GM23338 (cell line): Measurements from ENCODE around the gene MAST2. TPM values are rescaled to one million over a fixed set of nuclear protein-coding genes. Genes with fewer than 3 reads are reported as not detected.

Experiments used
- ATAC-seq: fragments of 200-7000 bp; cut with Tn5 transposase; 3 replicates; pipeline ENCODE4 v1.9.1; 2020
- DNase-seq: peaks from one replicate; pipeline ENCODE4 v3.0.0-alpha.2; 2015; ENCODE audit warnings: low spot score
- H2AFZ ChIP-seq: fragments of 200-600 bp; sonication (generic); 2 replicates; pipeline ENCODE4 v1.8.0; 2016; ENCODE audit warnings: antibody characterized with exemption, mild to moderate bottlenecking, moderate library complexity
- H3F3A ChIP-seq: fragments of 200-600 bp; sonication (generic); replicated peaks from 2 replicates; pipeline ENCODE4 v1.8.0; 2017; ENCODE audit warnings: antibody characterized with exemption, mixed run types, low read depth
- H3K27ac ChIP-seq: fragments of 200-600 bp; sonication (generic); 2 replicates; pipeline ENCODE4 v1.6.1; 2016; ENCODE audit warnings: low read depth
- H3K27me3 ChIP-seq: fragments of 200-600 bp; sonication (generic); 2 replicates; pipeline ENCODE4 v1.8.0; 2016; ENCODE audit warnings: mild to moderate bottlenecking, mixed run types, moderate library complexity; ENCODE audit not compliant: insufficient read depth
- H3K36me3 ChIP-seq: fragments of 200-600 bp; sonication (generic); 2 replicates; pipeline ENCODE4 v1.8.0; 2016; ENCODE audit warnings: mild to moderate bottlenecking; ENCODE audit not compliant: insufficient read depth
- H3K4me1 ChIP-seq: fragments of 200-600 bp; sonication (generic); 2 replicates; pipeline ENCODE4 v1.8.0; 2016; ENCODE audit warnings: mild to moderate bottlenecking, moderate library complexity; ENCODE audit not compliant: insufficient read depth
- H3K4me2 ChIP-seq: fragments of 200-600 bp; sonication (generic); 2 replicates; pipeline ENCODE4 v1.7.1; 2017; ENCODE audit warnings: mixed run types
- H3K4me3 ChIP-seq: fragments of 200-600 bp; sonication (generic); 2 replicates; pipeline ENCODE4 v1.6.1; 2016; ENCODE audit warnings: mixed run types
- H3K79me2 ChIP-seq: fragments of 200-600 bp; sonication (generic); replicated peaks from 2 replicates; pipeline ENCODE4 v1.8.0; 2017; ENCODE audit warnings: mild to moderate bottlenecking; ENCODE audit not compliant: insufficient read depth
- H3K9me2 ChIP-seq: fragments of 200-600 bp; sonication (generic); 2 replicates; pipeline ENCODE4 v1.8.0; 2017; ENCODE audit not compliant: insufficient read depth
- H4K20me1 ChIP-seq: fragments of 200-600 bp; sonication (generic); replicated peaks from 2 replicates; pipeline ENCODE4 v1.8.0; 2017; ENCODE audit warnings: mild to moderate bottlenecking; ENCODE audit not compliant: insufficient read depth
- H3K27ac Mint-ChIP-seq: 2 replicates; pipeline ENCODE4 v1.8.0; 2020; ENCODE audit warnings: inconsistent platforms, mild to moderate bottlenecking, moderate library complexity, mixed read lengths
- H3K27me3 Mint-ChIP-seq: 3 replicates; pipeline ENCODE4 v1.8.0; 2022; ENCODE audit warnings: low read depth, mild to moderate bottlenecking, moderate library complexity, mixed read lengths, inconsistent platforms; ENCODE audit not compliant: insufficient read depth, poor library complexity
- H3K36me3 Mint-ChIP-seq: 3 replicates; pipeline ENCODE4 v1.8.0; 2021; ENCODE audit warnings: low read depth, mild to moderate bottlenecking, inconsistent platforms, moderate library complexity, mixed read lengths
- H3K4me1 Mint-ChIP-seq: 3 replicates; pipeline ENCODE4 v1.8.0; 2020; ENCODE audit warnings: mild to moderate bottlenecking, inconsistent platforms, mixed read lengths
- H3K4me3 Mint-ChIP-seq: 3 replicates; pipeline ENCODE4 v1.8.0; 2021; ENCODE audit warnings: moderate library complexity, mild to moderate bottlenecking, inconsistent platforms, mixed read lengths
- H3K9me3 Mint-ChIP-seq: 3 replicates; pipeline ENCODE4 v1.8.0; 2020; ENCODE audit warnings: moderate library complexity, mild to moderate bottlenecking, inconsistent platforms, mixed read lengths
- CREB1 ChIP-seq: fragments of 250-450 bp; sonication (Bioruptor Pico); IDR thresholded peaks from 2 replicates; pipeline ENCODE4 v1.5.0; 2020; ENCODE audit warnings: low read depth, mild to moderate bottlenecking, moderate library complexity
- CTCF ChIP-seq, 2 experiments: fragments of 200-600 bp in 1 of 2; sonication (generic) in 1 of 2; conservative IDR thresholded peaks; 2 replicates each; pipeline versions ENCODE4 v1.5.1 to v1.6.1; 2016 to 2017; ENCODE audit warnings: antibody characterized with exemption in 2 of 2, low read depth in 2 of 2, mild to moderate bottlenecking in 2 of 2, moderate library complexity in 1 of 2
- EZH2 ChIP-seq: fragments of 200-600 bp; sonication (generic); IDR thresholded peaks from one replicate; pipeline ENCODE4 v1.8.0; 2017; ENCODE audit warnings: antibody characterized with exemption, mild to moderate bottlenecking, low read depth; ENCODE audit not compliant: unreplicated experiment
- EZH2phosphoT487 ChIP-seq: fragments of 200-600 bp; sonication (generic); IDR thresholded peaks from one replicate; pipeline ENCODE4 v1.8.1; 2018; ENCODE audit warnings: antibody characterized with exemption; ENCODE audit not compliant: unreplicated experiment
- JUNB ChIP-seq: IDR thresholded peaks from one replicate; pipeline ENCODE4 v1.6.1; 2016; ENCODE audit warnings: antibody characterized with exemption; ENCODE audit not compliant: unreplicated experiment
- NANOG ChIP-seq: IDR thresholded peaks from 2 replicates; pipeline ENCODE4 v1.6.1; 2016; ENCODE audit warnings: antibody characterized with exemption, borderline replicate concordance
- POLR2AphosphoS5 ChIP-seq: IDR thresholded peaks from 2 replicates; pipeline ENCODE4 v1.6.1; 2016; ENCODE audit warnings: antibody characterized with exemption, low read depth
- REST ChIP-seq: IDR thresholded peaks from one replicate; pipeline ENCODE4 v1.6.1; 2018; ENCODE audit warnings: antibody characterized with exemption; ENCODE audit not compliant: unreplicated experiment
- STAT1 ChIP-seq: IDR thresholded peaks from one replicate; pipeline ENCODE4 v1.6.1; 2016; ENCODE audit warnings: antibody characterized with exemption; ENCODE audit not compliant: unreplicated experiment
- ZNF114 ChIP-seq: fragments of 250-450 bp; sonication (Bioruptor Pico); IDR thresholded peaks from 2 replicates; pipeline ENCODE4 v1.5.0; 2020; ENCODE audit warnings: mild to moderate bottlenecking, moderate library complexity
- ZNF331 ChIP-seq: fragments of 250-450 bp; sonication (Bioruptor Pico); IDR thresholded peaks from 2 replicates; pipeline ENCODE4 v1.5.0; 2020; ENCODE audit warnings: low read depth, mild to moderate bottlenecking, moderate library complexity
- polyA plus RNA-seq: library from polyadenylated mRNA; unstranded; fragments of >200 nt; fragmentation: Nextera tagmentation; extraction: Ambion mirVana; gene quantifications from 2 replicates; pipeline ENCODE4 v1.2.1, GENCODE V29; 2016
- total RNA-seq: library from RNA; depleted of rRNA; stranded (reverse); fragments of >200 nt; shearing (Covaris generic); gene quantifications from 2 replicates; pipeline ENCODE4 v1.2.3, GENCODE V29; 2014
- TF ChIP-seq, protein P1 (sequence below): fragments of 250-450 bp; sonication (Bioruptor Pico); IDR thresholded peaks from 2 replicates; pipeline ENCODE4 v1.5.0; 2020; ENCODE audit warnings: mild to moderate bottlenecking, moderate library complexity
- TF ChIP-seq, protein P2 (sequence below): IDR thresholded peaks from 2 replicates; pipeline ENCODE4 v1.6.1; 2016; ENCODE audit warnings: antibody characterized with exemption

Gene MAST2
- total and polyA plus RNA-seq, 2 experiments from 2014 or later, result 11.5 to 57.7 TPM

GRCh38 chr1:45800899-45801298 is 2.5 kb upstream of the MAST2 start:
- peaks cover 19% of the 10 kb centered on the region for H3K79me2 ChIP-seq
- H3K4me1 Mint-ChIP-seq, result peaks cover 20% of the 10 kb centered on the region
- H3K27me3 ChIP-seq, result no peaks in the 10 kb centered on the region
- H3K27ac Mint-ChIP-seq, result no peak overlapping the region
- DNase-seq (no peak), ATAC-seq (no peak)
- TF ChIP-seq EZH2, result no peak
- TF ChIP-seq POLR2AphosphoS5, result no peak
- no peak for TF ChIP-seq EZH2phosphoT487
- no peak for TF ChIP-seq ZNF114 (CRISPR knock-in tag)
- TF ChIP-seq REST, result no peak
- no peak for TF ChIP-seq CREB1 (CRISPR knock-in tag)
- TF ChIP-seq, protein P1, sequence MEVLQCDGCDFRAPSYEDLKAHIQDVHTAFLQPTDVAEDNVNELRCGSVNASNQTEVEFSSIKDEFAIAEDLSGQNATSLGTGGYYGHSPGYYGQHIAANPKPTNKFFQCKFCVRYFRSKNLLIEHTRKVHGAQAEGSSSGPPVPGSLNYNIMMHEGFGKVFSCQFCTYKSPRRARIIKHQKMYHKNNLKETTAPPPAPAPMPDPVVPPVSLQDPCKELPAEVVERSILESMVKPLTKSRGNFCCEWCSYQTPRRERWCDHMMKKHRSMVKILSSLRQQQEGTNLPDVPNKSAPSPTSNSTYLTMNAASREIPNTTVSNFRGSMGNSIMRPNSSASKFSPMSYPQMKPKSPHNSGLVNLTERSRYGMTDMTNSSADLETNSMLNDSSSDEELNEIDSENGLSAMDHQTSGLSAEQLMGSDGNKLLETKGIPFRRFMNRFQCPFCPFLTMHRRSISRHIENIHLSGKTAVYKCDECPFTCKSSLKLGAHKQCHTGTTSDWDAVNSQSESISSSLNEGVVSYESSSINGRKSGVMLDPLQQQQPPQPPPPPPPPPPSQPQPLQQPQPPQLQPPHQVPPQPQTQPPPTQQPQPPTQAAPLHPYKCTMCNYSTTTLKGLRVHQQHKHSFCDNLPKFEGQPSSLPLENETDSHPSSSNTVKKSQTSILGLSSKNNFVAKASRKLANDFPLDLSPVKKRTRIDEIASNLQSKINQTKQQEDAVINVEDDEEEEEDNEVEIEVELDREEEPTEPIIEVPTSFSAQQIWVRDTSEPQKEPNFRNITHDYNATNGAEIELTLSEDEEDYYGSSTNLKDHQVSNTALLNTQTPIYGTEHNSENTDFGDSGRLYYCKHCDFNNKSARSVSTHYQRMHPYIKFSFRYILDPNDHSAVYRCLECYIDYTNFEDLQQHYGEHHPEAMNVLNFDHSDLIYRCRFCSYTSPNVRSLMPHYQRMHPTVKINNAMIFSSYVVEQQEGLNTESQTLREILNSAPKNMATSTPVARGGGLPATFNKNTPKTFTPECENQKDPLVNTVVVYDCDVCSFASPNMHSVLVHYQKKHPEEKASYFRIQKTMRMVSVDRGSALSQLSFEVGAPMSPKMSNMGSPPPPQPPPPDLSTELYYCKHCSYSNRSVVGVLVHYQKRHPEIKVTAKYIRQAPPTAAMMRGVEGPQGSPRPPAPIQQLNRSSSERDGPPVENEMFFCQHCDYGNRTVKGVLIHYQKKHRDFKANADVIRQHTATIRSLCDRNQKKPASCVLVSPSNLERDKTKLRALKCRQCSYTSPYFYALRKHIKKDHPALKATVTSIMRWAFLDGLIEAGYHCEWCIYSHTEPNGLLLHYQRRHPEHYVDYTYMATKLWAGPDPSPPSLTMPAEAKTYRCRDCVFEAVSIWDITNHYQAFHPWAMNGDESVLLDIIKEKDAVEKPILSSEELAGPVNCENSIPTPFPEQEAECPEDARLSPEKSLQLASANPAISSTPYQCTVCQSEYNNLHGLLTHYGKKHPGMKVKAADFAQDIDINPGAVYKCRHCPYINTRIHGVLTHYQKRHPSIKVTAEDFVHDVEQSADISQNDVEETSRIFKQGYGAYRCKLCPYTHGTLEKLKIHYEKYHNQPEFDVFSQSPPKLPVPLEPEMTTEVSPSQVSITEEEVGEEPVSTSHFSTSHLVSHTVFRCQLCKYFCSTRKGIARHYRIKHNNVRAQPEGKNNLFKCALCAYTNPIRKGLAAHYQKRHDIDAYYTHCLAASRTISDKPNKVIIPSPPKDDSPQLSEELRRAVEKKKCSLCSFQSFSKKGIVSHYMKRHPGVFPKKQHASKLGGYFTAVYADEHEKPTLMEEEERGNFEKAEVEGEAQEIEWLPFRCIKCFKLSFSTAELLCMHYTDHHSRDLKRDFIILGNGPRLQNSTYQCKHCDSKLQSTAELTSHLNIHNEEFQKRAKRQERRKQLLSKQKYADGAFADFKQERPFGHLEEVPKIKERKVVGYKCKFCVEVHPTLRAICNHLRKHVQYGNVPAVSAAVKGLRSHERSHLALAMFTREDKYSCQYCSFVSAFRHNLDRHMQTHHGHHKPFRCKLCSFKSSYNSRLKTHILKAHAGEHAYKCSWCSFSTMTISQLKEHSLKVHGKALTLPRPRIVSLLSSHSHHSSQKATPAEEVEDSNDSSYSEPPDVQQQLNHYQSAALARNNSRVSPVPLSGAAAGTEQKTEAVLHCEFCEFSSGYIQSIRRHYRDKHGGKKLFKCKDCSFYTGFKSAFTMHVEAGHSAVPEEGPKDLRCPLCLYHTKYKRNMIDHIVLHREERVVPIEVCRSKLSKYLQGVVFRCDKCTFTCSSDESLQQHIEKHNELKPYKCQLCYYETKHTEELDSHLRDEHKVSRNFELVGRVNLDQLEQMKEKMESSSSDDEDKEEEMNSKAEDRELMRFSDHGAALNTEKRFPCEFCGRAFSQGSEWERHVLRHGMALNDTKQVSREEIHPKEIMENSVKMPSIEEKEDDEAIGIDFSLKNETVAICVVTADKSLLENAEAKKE (CRISPR knock-in tag), result no peak
- TF ChIP-seq ZNF331 (CRISPR knock-in tag), result no peak
- no peak for TF ChIP-seq CTCF (conservative IDR thresholded peaks at IDR 0.05; ENCODE audit: low read depth in 2 of 2)
- TF ChIP-seq JUNB, result no peak
- no peak for TF ChIP-seq STAT1
- no peak for TF ChIP-seq NANOG
- TF ChIP-seq, protein P2, sequence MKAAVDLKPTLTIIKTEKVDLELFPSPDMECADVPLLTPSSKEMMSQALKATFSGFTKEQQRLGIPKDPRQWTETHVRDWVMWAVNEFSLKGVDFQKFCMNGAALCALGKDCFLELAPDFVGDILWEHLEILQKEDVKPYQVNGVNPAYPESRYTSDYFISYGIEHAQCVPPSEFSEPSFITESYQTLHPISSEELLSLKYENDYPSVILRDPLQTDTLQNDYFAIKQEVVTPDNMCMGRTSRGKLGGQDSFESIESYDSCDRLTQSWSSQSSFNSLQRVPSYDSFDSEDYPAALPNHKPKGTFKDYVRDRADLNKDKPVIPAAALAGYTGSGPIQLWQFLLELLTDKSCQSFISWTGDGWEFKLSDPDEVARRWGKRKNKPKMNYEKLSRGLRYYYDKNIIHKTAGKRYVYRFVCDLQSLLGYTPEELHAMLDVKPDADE, result no peak
- H3K27me3 Mint-ChIP-seq, result peaks cover 17% of the 10 kb centered on the region
- H3K4me3 ChIP-seq, result no peak overlapping the region
- no peak overlapping the region for H2AFZ ChIP-seq
- no peaks in the 10 kb centered on the region for H3K9me3 Mint-ChIP-seq
- H3K36me3 Mint-ChIP-seq, result no peaks in the 10 kb centered on the region; the same call in 2 of the 3 replicates
- no peaks in the 10 kb centered on the region for H3K9me2 ChIP-seq
- peaks cover 23% of the 10 kb centered on the region for H3K4me1 ChIP-seq
- no peaks in the 10 kb centered on the region; the same call in 1 of the 2 replicates for H4K20me1 ChIP-seq
- no peak overlapping the region for H3K4me3 Mint-ChIP-seq
- H3K36me3 ChIP-seq, result no peaks in the 10 kb centered on the region
- no peak overlapping the region for H3K4me2 ChIP-seq
- H3F3A ChIP-seq, result peaks cover 11% of the 10 kb centered on the region
- no peak overlapping the region for H3K27ac ChIP-seq
